ENCODE results near the gene GDF10.

DNA sequence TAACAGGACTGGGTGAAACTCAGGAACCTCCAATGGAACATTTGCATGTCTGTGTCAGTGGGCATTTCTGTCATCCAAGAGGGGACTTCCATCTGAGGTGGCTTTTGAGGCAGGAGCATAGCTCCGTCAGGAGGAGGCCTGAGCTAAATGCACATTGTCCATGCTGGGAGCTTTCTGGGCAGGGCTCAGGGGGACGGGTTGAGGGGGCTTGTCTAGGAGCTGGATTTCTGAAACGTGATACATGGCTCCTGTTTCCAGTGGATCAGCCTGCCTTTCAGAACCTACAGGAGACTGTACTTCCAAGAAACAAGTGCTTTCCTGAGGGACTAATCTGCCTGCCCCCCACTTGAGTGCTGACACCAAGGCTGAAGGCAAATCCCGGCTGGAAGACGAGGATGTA is 40.5 kb upstream of the GDF10 start:
- no peak for TF ChIP-seq CSRNP3 (CRISPR knock-in tag; IDR thresholded peaks at IDR 0.05)
- TF ChIP-seq ZFP3 (CRISPR knock-in tag; IDR thresholded peaks at IDR 0.05) = no peak
- TF ChIP-seq ZC3H10 (CRISPR knock-in tag; IDR thresholded peaks at IDR 0.05) = no peak
- TF ChIP-seq TOX (CRISPR knock-in tag; IDR thresholded peaks at IDR 0.05; ENCODE audit: borderline replicate concordance) = no peak
- TF ChIP-seq BACH2 (CRISPR knock-in tag; IDR thresholded peaks at IDR 0.05; ENCODE audit: borderline replicate concordance) = no peak
- TF ChIP-seq, protein P1, sequence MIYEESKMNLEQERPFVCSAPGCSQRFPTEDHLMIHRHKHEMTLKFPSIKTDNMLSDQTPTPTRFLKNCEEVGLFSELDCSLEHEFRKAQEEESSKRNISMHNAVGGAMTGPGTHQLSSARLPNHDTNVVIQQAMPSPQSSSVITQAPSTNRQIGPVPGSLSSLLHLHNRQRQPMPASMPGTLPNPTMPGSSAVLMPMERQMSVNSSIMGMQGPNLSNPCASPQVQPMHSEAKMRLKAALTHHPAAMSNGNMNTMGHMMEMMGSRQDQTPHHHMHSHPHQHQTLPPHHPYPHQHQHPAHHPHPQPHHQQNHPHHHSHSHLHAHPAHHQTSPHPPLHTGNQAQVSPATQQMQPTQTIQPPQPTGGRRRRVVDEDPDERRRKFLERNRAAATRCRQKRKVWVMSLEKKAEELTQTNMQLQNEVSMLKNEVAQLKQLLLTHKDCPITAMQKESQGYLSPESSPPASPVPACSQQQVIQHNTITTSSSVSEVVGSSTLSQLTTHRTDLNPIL (CRISPR knock-in tag; IDR thresholded peaks at IDR 0.05; ENCODE audit: low read depth) = no peak
- no peak for TF ChIP-seq TCF4 (CRISPR knock-in tag; IDR thresholded peaks at IDR 0.05; ENCODE audit: borderline replicate concordance)
- no peak for TF ChIP-seq ISL1 (CRISPR knock-in tag; IDR thresholded peaks at IDR 0.05)
- TF ChIP-seq RARB (CRISPR knock-in tag; IDR thresholded peaks at IDR 0.05) = no peak
